GM12891 (cell line): ENCODE measurements around the gene LPCAT1.

Experiments used
- PAX5 ChIP-seq: IDR thresholded peaks from 2 replicates; pipeline ENCODE4 v1.6.1; 2011; ENCODE audit warnings: low read length, moderate library complexity, mild to moderate bottlenecking; ENCODE audit not compliant: insufficient read depth, severe bottlenecking
- POLR2A ChIP-seq: IDR thresholded peaks from 2 replicates; pipeline ENCODE4 v1.6.1; 2011; ENCODE audit warnings: low read depth, low read length, control low read depth
- POLR2AphosphoS5 ChIP-seq: IDR thresholded peaks from 2 replicates; pipeline ENCODE4 v1.6.1; 2011; ENCODE audit warnings: low read depth, low read length, control low read depth
- TAF1 ChIP-seq: IDR thresholded peaks from 2 replicates; pipeline ENCODE4 v1.6.1; 2011; ENCODE audit warnings: low read depth, low read length, control low read depth

- TF ChIP-seq TAF1 (no peak), POLR2A (no peak), POLR2AphosphoS5 (no peak), PAX5 (no peak)
Measured at GRCh38 chr5:1524799-1525623, 1.3 kb upstream of the LPCAT1 start.
